Trophoblast cell (in vitro differentiated cells and primary cell): ENCODE results near the gene MRFAP1L1.

Source experiments
- DNase-seq, 2 donors: peaks; one replicate each; pipeline ENCODE4 v3.0.0-alpha.2; 2016
- H2AFZ ChIP-seq: 2 replicates; pipeline ENCODE4 v1.6.1; 2013; ENCODE audit warnings: low read length, moderate library complexity, mild to moderate bottlenecking; ENCODE audit not compliant: insufficient read depth, poor library complexity
- H2AK5ac ChIP-seq: 2 replicates; pipeline ENCODE4 v1.6.1; 2013; ENCODE audit warnings: mild to moderate bottlenecking, low read length
- H2BK120ac ChIP-seq: 2 replicates; pipeline ENCODE4 v1.6.1; 2013; ENCODE audit warnings: low read length, mild to moderate bottlenecking, moderate library complexity; ENCODE audit not compliant: insufficient read depth, poor library complexity
- H2BK12ac ChIP-seq: 2 replicates; pipeline ENCODE4 v1.6.1; 2013; ENCODE audit warnings: mild to moderate bottlenecking, low read length, moderate library complexity
- H2BK5ac ChIP-seq: 2 replicates; pipeline ENCODE4 v1.6.1; 2013; ENCODE audit warnings: low read length, low read depth, moderate library complexity, mild to moderate bottlenecking; ENCODE audit not compliant: poor library complexity
- H3K14ac ChIP-seq: 2 replicates; pipeline ENCODE4 v1.6.1; 2013; ENCODE audit warnings: mild to moderate bottlenecking, low read length
- H3K18ac ChIP-seq: 2 replicates; pipeline ENCODE4 v1.6.1; 2013; ENCODE audit warnings: mild to moderate bottlenecking, low read length
- H3K23ac ChIP-seq: 2 replicates; pipeline ENCODE4 v1.6.1; 2013; ENCODE audit warnings: low read length
- H3K27ac ChIP-seq: 2 replicates; pipeline ENCODE4 v1.5.1; 2013; ENCODE audit warnings: low read depth, mild to moderate bottlenecking, inconsistent platforms, low read length, moderate library complexity
- H3K27me3 ChIP-seq: 2 replicates; pipeline ENCODE4 v1.6.1; 2013; ENCODE audit warnings: inconsistent platforms, mild to moderate bottlenecking, low read length, moderate library complexity; ENCODE audit not compliant: insufficient read depth
- H3K36me3 ChIP-seq, 2 experiments: 1 replicate in 1 of 2; 2 replicates in 1 of 2; pipeline ENCODE4 v1.6.1; 2013; ENCODE audit warnings: low read length in 2 of 2, mild to moderate bottlenecking in 2 of 2, moderate library complexity in 1 of 2; ENCODE audit not compliant: insufficient read depth in 2 of 2, control insufficient read depth in 1 of 2
- H3K4ac ChIP-seq: 2 replicates; pipeline ENCODE4 v1.6.1; 2013; ENCODE audit warnings: low read depth, mild to moderate bottlenecking, low read length, moderate library complexity
- H3K4me1 ChIP-seq, 2 experiments: 1 replicate in 1 of 2; 2 replicates in 1 of 2; pipeline ENCODE4 v1.6.1; 2013; ENCODE audit warnings: low read length in 2 of 2, mild to moderate bottlenecking in 2 of 2, moderate library complexity in 1 of 2; ENCODE audit not compliant: insufficient read depth in 2 of 2, control insufficient read depth in 1 of 2
- H3K4me2 ChIP-seq: 2 replicates; pipeline ENCODE4 v1.6.1; 2013; ENCODE audit warnings: inconsistent platforms, mild to moderate bottlenecking, low read length, moderate library complexity
- H3K4me3 ChIP-seq: 2 replicates; pipeline ENCODE4 v1.5.1; 2013; ENCODE audit warnings: mild to moderate bottlenecking, low read depth, low read length, inconsistent platforms
- H3K79me1 ChIP-seq: one replicate; pipeline ENCODE4 v1.6.1; 2013; ENCODE audit warnings: low read length
- H3K79me2 ChIP-seq: 2 replicates; pipeline ENCODE4 v1.6.1; 2013; ENCODE audit warnings: low read length, mild to moderate bottlenecking; ENCODE audit not compliant: control insufficient read depth, insufficient read depth, poor library complexity
- H3K9ac ChIP-seq: 2 replicates; pipeline ENCODE4 v1.6.1; 2013; ENCODE audit warnings: mild to moderate bottlenecking, low read length
- H3K9me3 ChIP-seq: 2 replicates; pipeline ENCODE4 v1.6.1; 2013; ENCODE audit warnings: low read depth, mild to moderate bottlenecking, control low read depth, inconsistent platforms, low read length; ENCODE audit not compliant: insufficient read depth
- H4K12ac ChIP-seq: 2 replicates; pipeline ENCODE4 v1.6.1; 2013; ENCODE audit warnings: low read depth, mild to moderate bottlenecking, low read length, moderate library complexity
- H4K8ac ChIP-seq: 2 replicates; pipeline ENCODE4 v1.6.1; 2013; ENCODE audit warnings: low read depth, mild to moderate bottlenecking, low read length, moderate library complexity
- H4K91ac ChIP-seq: one replicate; pipeline ENCODE4 v1.6.1; 2013; ENCODE audit warnings: low read depth, mild to moderate bottlenecking, low read length, moderate library complexity
- WGBS: extraction: QIAGEN DNeasy Blood & Tissue Kit; methylation state at CpG from one replicate; pipeline ENCODE4 v1.1.7; 2013; ENCODE audit warnings: missing lambda C conversion rate; ENCODE audit not compliant: insufficient read length, insufficient coverage; ENCODE audit errors: extremely low coverage; 5-methylcytosine and 5-hydroxymethylcytosine counted together

Gene MRFAP1L1

GRCh38 chr4:6688879-6689505 lies 20.7 kb downstream of the MRFAP1L1 start:
- H3K27me3 ChIP-seq = no peaks in the 10 kb centered on the region
- H4K8ac ChIP-seq = peak overlapping the region; percentile 95
- H3K4ac ChIP-seq = peak overlapping the region; percentile 95
- no peaks in the 10 kb centered on the region for H3K36me3 ChIP-seq
- peaks cover 47% of the 10 kb centered on the region for H3K79me1 ChIP-seq
- DNase-seq = peak; percentile 97 to 98
- H2BK12ac ChIP-seq = peak overlapping the region; percentile 100
- H2AK5ac ChIP-seq = peak overlapping the region; percentile 99
- no peak overlapping the region for H3K4me3 ChIP-seq
- H3K9ac ChIP-seq = no peak overlapping the region
- H3K4me1 ChIP-seq = peaks cover 41 to 47% of the 10 kb centered on the region in 2 experiments
- H3K14ac ChIP-seq = peak overlapping the region; percentile 99
- no CpG with 5 or more reads among the region's 23 CpGs for WGBS
- peaks cover 5% of the 10 kb centered on the region for H3K9me3 ChIP-seq
- peak overlapping the region; percentile 87 for H2AFZ ChIP-seq
- peak overlapping the region; percentile 99 for H2BK5ac ChIP-seq
- H3K27ac ChIP-seq = peak overlapping the region; percentile 99
- H3K79me2 ChIP-seq = peaks cover 12% of the 10 kb centered on the region
- H4K12ac ChIP-seq = peak overlapping the region; percentile 90
- H3K4me2 ChIP-seq = peak overlapping the region; percentile 1
- H3K23ac ChIP-seq = no peak overlapping the region
- H2BK120ac ChIP-seq = peak overlapping the region; percentile 99
- H4K91ac ChIP-seq = peak overlapping the region; percentile 100
- peak overlapping the region; percentile 99 for H3K18ac ChIP-seq

- no peak overlapping the region for H3K4me2 ChIP-seq
- peak overlapping the region; percentile 82 for H4K8ac ChIP-seq
- peak overlapping the region; percentile 98 for H4K91ac ChIP-seq
- peak overlapping the region; percentile 4 for H2AFZ ChIP-seq
- peak; percentile 86 to 89 for DNase-seq
- H3K27me3 ChIP-seq = no peaks in the 10 kb centered on the region
- no peak overlapping the region for H3K9ac ChIP-seq
- H2BK120ac ChIP-seq = peak overlapping the region; percentile 97
- H3K4me3 ChIP-seq = no peak overlapping the region
- H4K12ac ChIP-seq = peak overlapping the region; percentile 43
- H3K4ac ChIP-seq = peak overlapping the region; percentile 85
- H3K79me2 ChIP-seq = peaks cover 10% of the 10 kb centered on the region
- H2BK5ac ChIP-seq = peak overlapping the region; percentile 91
- H3K27ac ChIP-seq = peak overlapping the region; percentile 93
- H3K18ac ChIP-seq = peak overlapping the region; percentile 90
- peaks cover 33 to 39% of the 10 kb centered on the region in 2 experiments for H3K4me1 ChIP-seq
- H2AK5ac ChIP-seq = peak overlapping the region; percentile 90
- H3K14ac ChIP-seq = peak overlapping the region; percentile 93
- peaks cover 5% of the 10 kb centered on the region for H3K9me3 ChIP-seq
- no CpG with 5 or more reads among the region's 24 CpGs for WGBS
- no peaks in the 10 kb centered on the region for H3K36me3 ChIP-seq
- peaks cover 39% of the 10 kb centered on the region for H3K79me1 ChIP-seq
- H3K23ac ChIP-seq = no peak overlapping the region
- peak overlapping the region; percentile 97 for H2BK12ac ChIP-seq
These were observed 21.5 kb downstream of the MRFAP1L1 start for GRCh38 chr4:6687947-6688878.

DNA sequence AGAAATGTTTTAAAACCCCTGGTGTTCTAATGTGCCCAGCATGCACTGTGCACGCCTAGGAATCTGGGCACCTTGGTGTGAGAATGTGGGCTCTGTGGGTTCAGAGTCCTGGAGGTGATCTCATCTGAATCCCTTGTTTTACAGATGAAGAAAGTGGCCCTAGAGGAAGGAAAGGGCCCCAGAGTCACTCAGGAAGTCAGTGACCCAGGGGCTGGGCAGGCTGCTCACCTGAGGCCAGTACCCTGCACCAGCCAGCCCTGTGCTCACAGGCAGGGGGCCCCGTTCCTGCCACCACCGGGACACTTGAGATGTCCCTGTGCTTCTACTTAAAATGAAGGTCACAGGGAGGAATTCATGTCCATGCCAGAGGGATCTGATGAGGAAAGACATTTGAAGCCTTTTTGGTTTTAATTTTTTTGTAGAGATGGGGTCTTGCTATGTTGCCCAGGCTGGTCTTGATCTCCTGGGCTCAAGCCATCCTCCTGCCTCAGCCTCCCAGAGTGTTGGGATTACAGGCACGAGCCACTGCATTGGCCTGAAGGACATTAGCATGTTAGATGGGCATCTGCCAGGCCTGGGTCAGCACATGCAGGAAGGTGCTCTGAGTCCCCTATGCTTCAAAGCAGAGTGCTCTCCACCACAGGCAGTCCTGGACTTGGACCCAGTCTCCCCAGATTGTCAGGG lies 23.4 kb downstream of the MRFAP1L1 start:
- Histone ChIP-seq H3K27me3 (no peaks in the 10 kb centered on the region), H4K12ac (no peak overlapping the region), H2BK5ac (no peak overlapping the region), H2BK120ac (no peak overlapping the region), H2AK5ac (peak overlapping the region; percentile 55), H3K36me3 (no peaks in the 10 kb centered on the region), H4K8ac (no peak overlapping the region), H3K4ac (no peak overlapping the region), H4K91ac (peak overlapping the region; percentile 27), H3K4me2 (no peak overlapping the region), H3K14ac (no peak overlapping the region), H3K79me1 (peaks cover 29% of the 10 kb centered on the region), H3K23ac (no peak overlapping the region), H2AFZ (no peak overlapping the region), H2BK12ac (peak overlapping the region; percentile 37), H3K9ac (no peak overlapping the region), H3K4me1 (peaks cover 28 to 31% of the 10 kb centered on the region in 2 experiments), H3K9me3 (peaks cover 5% of the 10 kb centered on the region), H3K27ac (no peak overlapping the region), H3K4me3 (no peak overlapping the region), H3K79me2 (peaks cover 7% of the 10 kb centered on the region), H3K18ac (no peak overlapping the region)
- DNase-seq = no peak
- no CpG with 5 or more reads among the region's 4 CpGs for WGBS

- Histone ChIP-seq H3K79me2 (peaks cover 7% of the 10 kb centered on the region), H3K4me3 (no peak overlapping the region), H2BK120ac (peak overlapping the region; percentile 12), H4K91ac (no peak overlapping the region), H3K18ac (no peak overlapping the region), H4K12ac (no peak overlapping the region), H3K23ac (no peak overlapping the region), H3K4ac (no peak overlapping the region), H2AK5ac (no peak overlapping the region), H2BK5ac (no peak overlapping the region), H3K9ac (no peak overlapping the region), H3K4me1 (peaks cover 18 to 20% of the 10 kb centered on the region in 2 experiments), H3K9me3 (peaks cover 5% of the 10 kb centered on the region), H3K79me1 (peaks cover 17% of the 10 kb centered on the region), H3K36me3 (no peaks in the 10 kb centered on the region), H4K8ac (no peak overlapping the region), H3K27me3 (no peaks in the 10 kb centered on the region), H3K4me2 (no peak overlapping the region), H2BK12ac (no peak overlapping the region), H3K27ac (no peak overlapping the region), H3K14ac (peak overlapping the region; percentile 28), H2AFZ (no peak overlapping the region)
- DNase-seq = no peak
- no CpG with 5 or more reads among the region's 11 CpGs for WGBS
These were observed 25.0 kb downstream of the MRFAP1L1 start for GRCh38 chr4:6684656-6685055.
